ENCODE measurements around the gene AKR1C4. TPM values are rescaled to one million over a fixed set of nuclear protein-coding genes. Genes with fewer than 3 reads are reported as not detected.
"Not testable (repeated sequence)": the region's sequence is repeated elsewhere in the genome, so short reads cannot be mapped to it uniquely, and the experiment has no call there.

The AKR1C4 gene
- total RNA-seq, 1 experiment from 2014 or later = not detected

GRCh38 chr10:5229019-5229418 lies 32.4 kb downstream of the AKR1C4 start:
- H3K4me3 ChIP-seq (ENCODE audit: insufficient read depth, low read depth, low read length) = no peak overlapping the region
- H3K36me3 ChIP-seq (replicated peaks; ENCODE audit: control insufficient read depth, insufficient read depth, low read length) = no peaks in the 10 kb centered on the region
- no peaks in the 10 kb centered on the region for H3K27me3 ChIP-seq (ENCODE audit: control insufficient read depth, insufficient read depth, low read length)
- peak; percentile 16 for DNase-seq

DNA sequence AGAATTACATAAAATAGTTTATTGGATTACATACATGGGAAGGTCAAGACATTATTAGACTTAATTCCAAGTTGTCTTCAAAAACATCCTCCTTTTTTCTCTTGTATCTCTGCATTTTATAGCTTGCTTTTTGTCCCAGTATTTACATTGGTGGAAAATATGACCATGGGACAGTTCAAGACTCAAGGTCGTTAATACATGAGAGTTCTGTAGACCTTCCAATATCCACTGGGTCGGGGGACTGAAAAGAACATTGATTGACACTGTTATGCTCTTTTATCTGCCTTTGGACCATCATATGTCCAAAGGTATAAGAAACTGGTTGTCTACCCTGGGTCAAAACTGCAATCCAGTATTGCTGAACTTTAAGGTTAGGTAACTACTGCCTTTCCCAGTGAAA lies 36.7 kb downstream of the AKR1C4 start:
- DNase-seq = no peak
- Histone ChIP-seq H3K4me3 (ENCODE audit: insufficient read depth, low read depth, low read length) (no peak overlapping the region), H3K27me3 (ENCODE audit: control insufficient read depth, insufficient read depth, low read length) (no peaks in the 10 kb centered on the region), H3K36me3 (replicated peaks; ENCODE audit: control insufficient read depth, insufficient read depth, low read length) (no peaks in the 10 kb centered on the region)

GRCh38 chr10:5234106-5234860 lies 37.6 kb downstream of the AKR1C4 start:
- DNase-seq = no peak
- Histone ChIP-seq H3K27me3 (ENCODE audit: control insufficient read depth, insufficient read depth, low read length) (no peaks in the 10 kb centered on the region), H3K36me3 (replicated peaks; ENCODE audit: control insufficient read depth, insufficient read depth, low read length) (no peaks in the 10 kb centered on the region), H3K4me3 (ENCODE audit: insufficient read depth, low read depth, low read length) (no peak overlapping the region)

GRCh38 chr10:5237541-5237940 lies 40.9 kb downstream of the AKR1C4 start:
- not testable (repeated sequence) for H3K27me3 ChIP-seq (ENCODE audit: control insufficient read depth, insufficient read depth, low read length); H3K36me3 ChIP-seq (replicated peaks; ENCODE audit: control insufficient read depth, insufficient read depth, low read length); H3K4me3 ChIP-seq (ENCODE audit: insufficient read depth, low read depth, low read length); DNase-seq

- no peak for DNase-seq
- H3K36me3 ChIP-seq (replicated peaks; ENCODE audit: control insufficient read depth, insufficient read depth, low read length) = no peaks in the 10 kb centered on the region
- no peaks in the 10 kb centered on the region for H3K27me3 ChIP-seq (ENCODE audit: control insufficient read depth, insufficient read depth, low read length)
- H3K4me3 ChIP-seq (ENCODE audit: insufficient read depth, low read depth, low read length) = no peak overlapping the region
Observed at GRCh38 chr10:5242585-5242984, 45.9 kb downstream of the AKR1C4 start.

GRCh38 chr10:5243521-5243987 lies 46.9 kb downstream of the AKR1C4 start:
- H3K27me3 ChIP-seq (ENCODE audit: control insufficient read depth, insufficient read depth, low read length) = no peaks in the 10 kb centered on the region
- DNase-seq = no peak
- no peak overlapping the region for H3K4me3 ChIP-seq (ENCODE audit: insufficient read depth, low read depth, low read length)
- H3K36me3 ChIP-seq (replicated peaks; ENCODE audit: control insufficient read depth, insufficient read depth, low read length) = no peaks in the 10 kb centered on the region

GRCh38 chr10:5252177-5253037 lies 55.8 kb downstream of the AKR1C4 start:
- Histone ChIP-seq H3K36me3 (replicated peaks; ENCODE audit: control insufficient read depth, insufficient read depth, low read length) (no peaks in the 10 kb centered on the region), H3K27me3 (ENCODE audit: control insufficient read depth, insufficient read depth, low read length) (no peaks in the 10 kb centered on the region), H3K4me3 (ENCODE audit: insufficient read depth, low read depth, low read length) (no peak overlapping the region)
- DNase-seq = peak; percentile 41

- Histone ChIP-seq H3K4me3 (ENCODE audit: insufficient read depth, low read depth, low read length) (no peak overlapping the region), H3K36me3 (replicated peaks; ENCODE audit: control insufficient read depth, insufficient read depth, low read length) (no peaks in the 10 kb centered on the region), H3K27me3 (ENCODE audit: control insufficient read depth, insufficient read depth, low read length) (no peaks in the 10 kb centered on the region)
- no peak for DNase-seq
Observed at GRCh38 chr10:5254488-5254887, 57.9 kb downstream of the AKR1C4 start.

GRCh38 chr10:5257768-5258167 lies 61.1 kb downstream of the AKR1C4 start:
- not testable (repeated sequence) for H3K27me3 ChIP-seq (ENCODE audit: control insufficient read depth, insufficient read depth, low read length); H3K4me3 ChIP-seq (ENCODE audit: insufficient read depth, low read depth, low read length); DNase-seq; H3K36me3 ChIP-seq (replicated peaks; ENCODE audit: control insufficient read depth, insufficient read depth, low read length)

DNA sequence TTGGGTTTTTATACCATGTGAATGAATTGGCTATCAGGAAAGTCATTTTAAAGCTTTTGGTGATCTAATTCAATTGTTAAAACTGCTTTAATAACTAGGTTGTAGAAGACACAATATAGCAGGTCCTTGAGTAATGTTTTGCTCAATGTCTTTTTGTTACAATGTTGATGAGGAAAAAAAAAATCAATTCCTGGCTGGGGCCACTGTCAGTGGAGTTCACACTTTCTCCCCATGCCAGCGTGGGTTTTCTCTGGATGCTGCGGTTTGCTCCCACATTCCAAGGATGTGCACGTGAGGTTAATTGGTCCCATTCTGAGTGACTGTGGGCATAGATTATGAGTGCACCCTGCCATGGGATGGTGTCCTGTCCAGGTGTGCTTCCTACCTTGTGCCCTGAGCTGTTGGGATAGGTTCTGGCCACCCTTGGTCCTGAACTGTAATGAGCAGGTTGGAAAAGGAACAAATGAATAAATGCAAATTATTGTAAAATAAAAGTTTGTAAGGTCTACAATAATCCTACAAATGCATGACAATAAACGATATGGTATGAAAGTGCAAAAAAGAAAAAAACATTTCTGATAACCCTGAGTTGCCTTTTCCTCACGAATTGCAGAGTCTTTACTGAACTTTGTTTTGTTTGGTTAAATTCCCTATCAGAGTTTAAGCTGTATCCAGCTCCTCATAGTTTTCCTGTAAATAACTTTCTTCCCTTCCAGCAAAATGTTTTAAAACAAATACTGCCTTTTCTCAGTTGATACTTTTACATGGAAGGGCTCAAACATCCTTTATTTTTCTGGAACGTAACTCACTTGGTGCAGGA lies 62.7 kb downstream of the AKR1C4 start:
- DNase-seq = no peak
- Histone ChIP-seq H3K27me3 (ENCODE audit: control insufficient read depth, insufficient read depth, low read length) (no peaks in the 10 kb centered on the region), H3K36me3 (replicated peaks; ENCODE audit: control insufficient read depth, insufficient read depth, low read length) (no peaks in the 10 kb centered on the region), H3K4me3 (ENCODE audit: insufficient read depth, low read depth, low read length) (no peak overlapping the region)

DNA sequence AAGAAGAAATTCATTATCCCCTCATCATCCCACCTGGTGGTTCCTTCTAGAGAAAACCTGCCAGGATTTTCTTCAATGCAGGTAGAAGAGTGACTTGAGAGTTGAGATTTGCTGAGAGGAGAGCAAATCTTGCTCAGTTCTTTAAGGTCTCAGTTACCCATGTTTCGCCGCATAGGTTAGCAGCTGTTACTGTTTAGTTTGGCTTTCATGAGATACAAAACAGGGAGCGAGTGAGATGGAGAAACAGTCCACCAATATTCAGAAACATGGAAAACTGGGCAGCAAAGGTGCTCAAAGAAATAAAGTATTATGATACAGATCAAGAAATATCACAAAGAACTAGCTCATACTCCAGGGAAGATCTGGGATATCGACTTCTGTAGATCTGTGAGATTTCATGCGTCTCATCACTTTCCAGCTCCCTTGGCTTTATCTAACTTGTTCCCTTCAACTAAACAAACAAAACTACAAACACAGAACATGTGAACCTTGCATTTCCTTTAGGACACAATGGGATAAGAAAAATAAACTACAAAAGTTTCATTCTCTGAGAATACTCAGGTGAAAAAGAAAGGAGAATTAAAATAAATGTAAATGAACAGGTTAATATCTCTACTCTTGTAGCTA lies 63.4 kb downstream of the AKR1C4 start:
- no peak for DNase-seq
- no peak overlapping the region for H3K4me3 ChIP-seq (ENCODE audit: insufficient read depth, low read depth, low read length)
- no peaks in the 10 kb centered on the region for H3K27me3 ChIP-seq (ENCODE audit: control insufficient read depth, insufficient read depth, low read length)
- H3K36me3 ChIP-seq (replicated peaks; ENCODE audit: control insufficient read depth, insufficient read depth, low read length) = no peaks in the 10 kb centered on the region

DNA sequence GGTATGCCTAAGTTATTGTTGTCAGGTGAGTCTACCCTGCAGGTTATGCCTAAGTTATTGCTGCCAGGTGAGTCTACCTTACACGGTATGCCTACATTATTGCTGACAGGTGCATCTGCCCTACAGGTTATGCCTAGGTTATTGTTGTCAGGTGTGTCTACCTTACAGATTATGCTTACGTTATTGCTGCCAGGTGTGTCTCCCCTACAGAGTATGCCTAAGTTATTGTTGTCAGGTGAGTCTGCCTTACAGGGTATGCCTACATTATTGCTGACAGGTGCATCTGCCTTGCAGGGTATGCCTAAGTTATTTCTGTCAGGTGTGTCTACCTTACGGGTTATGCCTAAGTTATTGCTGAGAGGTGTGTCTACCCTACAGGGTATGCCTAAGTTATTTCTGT lies 64.2 kb downstream of the AKR1C4 start:
- no peaks in the 10 kb centered on the region for H3K27me3 ChIP-seq (ENCODE audit: control insufficient read depth, insufficient read depth, low read length)
- DNase-seq = no peak
- H3K36me3 ChIP-seq (replicated peaks; ENCODE audit: control insufficient read depth, insufficient read depth, low read length) = no peaks in the 10 kb centered on the region
- H3K4me3 ChIP-seq (ENCODE audit: insufficient read depth, low read depth, low read length) = no peak overlapping the region

DNA sequence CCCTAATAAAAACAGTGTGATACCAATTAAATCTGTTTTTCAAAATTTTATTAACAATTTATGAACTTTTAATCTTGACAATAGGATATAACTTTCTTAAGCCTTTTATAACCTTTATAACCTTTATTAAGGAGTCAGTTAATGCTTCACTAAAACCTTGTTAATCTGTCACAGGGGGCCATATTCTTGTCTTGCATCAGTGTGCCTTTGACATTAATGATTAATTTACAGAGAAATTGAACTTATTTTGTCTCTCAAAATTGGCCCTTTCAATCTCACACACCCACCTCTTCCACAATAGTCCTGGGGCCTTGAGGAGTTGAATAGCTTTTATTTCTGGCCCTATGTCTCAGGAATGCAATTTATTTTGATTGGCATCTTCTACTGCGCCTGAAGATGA lies 68.5 kb downstream of the AKR1C4 start:
- DNase-seq = no peak
- no peaks in the 10 kb centered on the region for H3K27me3 ChIP-seq (ENCODE audit: control insufficient read depth, insufficient read depth, low read length)
- no peak overlapping the region for H3K4me3 ChIP-seq (ENCODE audit: insufficient read depth, low read depth, low read length)
- H3K36me3 ChIP-seq (replicated peaks; ENCODE audit: control insufficient read depth, insufficient read depth, low read length) = no peaks in the 10 kb centered on the region

DNA sequence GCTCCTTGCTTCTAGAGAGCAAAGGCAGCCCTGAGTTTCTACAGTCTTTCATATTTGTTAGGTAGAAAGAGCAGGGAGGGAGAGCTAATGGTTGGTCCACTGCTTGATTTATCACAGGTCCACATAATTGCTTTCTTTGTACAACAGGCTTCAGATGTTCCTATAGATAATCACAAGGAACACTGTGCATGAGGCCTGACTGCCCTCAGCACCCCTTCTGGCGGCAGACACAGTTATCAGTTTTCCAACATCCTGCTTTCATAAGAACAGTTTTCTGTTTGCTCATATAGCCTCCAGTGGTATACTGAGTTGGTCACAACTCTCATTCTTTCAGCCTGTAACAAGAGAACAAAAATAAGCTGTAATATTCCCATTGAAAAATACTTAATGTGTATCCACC lies 69.7 kb downstream of the AKR1C4 start:
- H3K27me3 ChIP-seq (ENCODE audit: control insufficient read depth, insufficient read depth, low read length) = no peaks in the 10 kb centered on the region
- H3K4me3 ChIP-seq (ENCODE audit: insufficient read depth, low read depth, low read length) = no peak overlapping the region
- DNase-seq = no peak
- no peaks in the 10 kb centered on the region for H3K36me3 ChIP-seq (replicated peaks; ENCODE audit: control insufficient read depth, insufficient read depth, low read length)
